ENCODE results near the gene KIF21A. TPM values are rescaled to one million over a fixed set of nuclear protein-coding genes. Genes with fewer than 3 reads are reported as not detected.
A peak's percentile ranks its signal among the peaks of the same experiment; 100 is the strongest.

Gene KIF21A
- total and polyA plus RNA-seq, 12 donors: 11.4 to 71.8 (median 49.9) TPM

- H3K27ac ChIP-seq: no peak overlapping the region
- no peak for TF ChIP-seq CTCF (IDR thresholded peaks at IDR 0.05)
- DNase-seq: no peak
- WGBS, 2 donors: 31 to 39% methylated on average over 3 of the region's 3 CpGs
- H3K4me1 ChIP-seq: peaks cover 0 to 11% (median 6%) of the 10 kb centered on the region in 9 donors
- intact Hi-C loops (cut with DNase I): no loop called here
- ATAC-seq: peak in 1 of 8 donors; percentile 66
- no peak overlapping the region for H3K4me3 ChIP-seq
- no peaks in the 10 kb centered on the region for H3K27me3 ChIP-seq
- H3K9me3 ChIP-seq: no peaks in the 10 kb centered on the region
- no peaks in the 10 kb centered on the region for H3K36me3 ChIP-seq
Measured at GRCh38 chr12:39431002-39431796, 11.7 kb downstream of the KIF21A start.

- no peak for DNase-seq
Measured at GRCh38 chr12:39429809-39430208, 13.1 kb downstream of the KIF21A start.

GRCh38 chr12:39427360-39427808 is 15.5 kb downstream of the KIF21A start:
- ATAC-seq: no peak
- Histone ChIP-seq H3K4me1 (peaks cover 0 to 20% (median 6%) of the 10 kb centered on the region in 9 donors), H3K27me3 (no peaks in the 10 kb centered on the region), H3K9me3 (no peaks in the 10 kb centered on the region), H3K36me3 (no peaks in the 10 kb centered on the region), H3K27ac (no peak overlapping the region), H3K4me3 (no peak overlapping the region)
- TF ChIP-seq CTCF (IDR thresholded peaks at IDR 0.05): no peak
- WGBS, 2 donors: 86 to 88% methylated on average over 3 of the region's 3 CpGs
- no peak for DNase-seq
- intact Hi-C loops (cut with DNase I): no loop called here

More at GRCh38 chr12:39429809-39430208, 13.1 kb downstream of the KIF21A start:
- Histone ChIP-seq H3K27ac (no peak overlapping the region), H3K4me3 (no peak overlapping the region), H3K9me3 (no peaks in the 10 kb centered on the region), H3K4me1 (peaks cover 0 to 11% (median 6%) of the 10 kb centered on the region in 9 donors), H3K27me3 (no peaks in the 10 kb centered on the region), H3K36me3 (no peaks in the 10 kb centered on the region)
- TF ChIP-seq CTCF (IDR thresholded peaks at IDR 0.05): no peak
- 90 to 92% methylated on average over 2 of the region's 2 CpGs for WGBS, 2 donors
- intact Hi-C loops (cut with DNase I): no loop called here
- no peak for ATAC-seq

GRCh38 chr12:39426636-39427240 is 16.2 kb downstream of the KIF21A start:
- H3K4me3 ChIP-seq: no peak overlapping the region
- H3K27me3 ChIP-seq: no peaks in the 10 kb centered on the region
- DNase-seq: no peak
- H3K36me3 ChIP-seq: no peaks in the 10 kb centered on the region
- H3K27ac ChIP-seq: no peak overlapping the region
- intact Hi-C loops (cut with DNase I): no loop called here
- no peaks in the 10 kb centered on the region for H3K9me3 ChIP-seq
- ATAC-seq: no peak
- H3K4me1 ChIP-seq: peaks cover 0 to 24% (median 6%) of the 10 kb centered on the region in 9 donors
- 83 to 88% methylated on average over 3 of the region's 3 CpGs for WGBS, 2 donors
- no peak for TF ChIP-seq CTCF (IDR thresholded peaks at IDR 0.05)
